GM18870 (cell line): ENCODE measurements around the gene TENT4A.

ENCODE experiments used
- ATAC-seq: cut with Tn5 transposase; IDR thresholded peaks from one replicate; pipeline ENCODE4 v1.9.1; 2021; ENCODE audit warnings: moderate library complexity; ENCODE audit not compliant: unreplicated experiment

Gene TENT4A

DNA sequence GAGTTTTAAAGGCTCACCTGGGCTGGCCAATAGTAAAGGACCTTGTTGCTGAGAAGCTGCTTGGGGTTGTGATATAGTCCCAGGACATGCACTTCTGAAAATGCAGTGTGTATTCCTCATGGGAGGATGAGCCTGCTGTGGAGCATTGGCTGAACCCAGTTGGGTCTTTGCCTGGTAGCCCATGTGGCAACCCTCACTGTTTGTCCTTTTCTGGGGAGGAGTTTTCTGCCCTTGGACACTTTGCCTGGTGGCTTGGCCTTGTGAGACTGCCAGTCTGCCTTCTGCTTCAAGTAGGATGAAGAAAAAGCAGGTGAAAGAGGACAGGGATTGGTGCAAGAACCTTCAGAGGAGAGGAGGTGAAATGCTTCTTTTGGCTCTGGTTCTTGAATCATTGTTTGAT lies 4.0 kb downstream of the TENT4A start:
- no peak for ATAC-seq

DNA sequence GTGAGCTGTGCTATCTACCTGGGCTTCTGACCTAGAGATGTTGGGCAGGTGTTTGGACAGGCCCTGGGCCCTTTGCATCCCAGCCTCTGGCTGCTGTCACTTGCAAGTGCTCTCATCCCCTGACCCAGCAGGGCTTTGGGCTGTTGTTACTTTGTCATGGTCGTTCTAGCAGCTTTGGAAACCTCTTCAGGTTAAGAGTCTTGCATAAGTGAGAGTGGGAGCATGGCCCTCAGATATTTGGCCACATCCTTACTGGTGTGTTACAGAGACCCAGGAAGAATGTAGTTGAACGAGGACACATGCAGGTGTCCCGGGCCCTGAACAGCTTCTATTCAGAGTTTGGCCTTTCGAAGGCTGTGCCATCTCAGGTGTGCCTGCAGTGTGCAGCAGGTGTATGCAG lies 4.5 kb downstream of the TENT4A start:
- no peak for ATAC-seq

DNA sequence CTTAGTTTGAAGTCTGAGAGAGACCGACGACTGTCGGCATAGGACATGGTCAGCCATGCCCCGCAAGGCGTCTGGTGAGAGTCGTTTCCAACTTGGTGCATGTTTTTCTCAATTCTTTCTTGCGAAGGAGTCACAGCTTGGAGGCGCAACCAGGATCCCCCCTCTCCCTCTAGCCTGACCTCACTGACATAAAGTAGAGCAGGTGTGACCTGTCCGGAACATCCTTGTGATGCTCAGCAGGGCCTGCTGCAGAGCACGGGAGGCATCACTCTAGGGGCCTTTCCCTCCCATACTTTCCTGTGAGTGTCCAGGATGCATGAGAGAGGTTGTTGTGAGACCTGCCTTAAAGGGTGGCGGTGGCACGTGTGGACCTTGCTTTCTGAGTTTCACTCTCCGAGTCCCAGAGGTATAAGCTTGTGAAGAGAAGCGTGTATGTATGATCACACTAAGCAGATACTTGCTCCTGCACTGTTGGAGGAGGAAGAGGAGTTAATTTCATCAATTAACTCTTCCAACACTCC lies 5.0 kb downstream of the TENT4A start:
- no peak for ATAC-seq

DNA sequence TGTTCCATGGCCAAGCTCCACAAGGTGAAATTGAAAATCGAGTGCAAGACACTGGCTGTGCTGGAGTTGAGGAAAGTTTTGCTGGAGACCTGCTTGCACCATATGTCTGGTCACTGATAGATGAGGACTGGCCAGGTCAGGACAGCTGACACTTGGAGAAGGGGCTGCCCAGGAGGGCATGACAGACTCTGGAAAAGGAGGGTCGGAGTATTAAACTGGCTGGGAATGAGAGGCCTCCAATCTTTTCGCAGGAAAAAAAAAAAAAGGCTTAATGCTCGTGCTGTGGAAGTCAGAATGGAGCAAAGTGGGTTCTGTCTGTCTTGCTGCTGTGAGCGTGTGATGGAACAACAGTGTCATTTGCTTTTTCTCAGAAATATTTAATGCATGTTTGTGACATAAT lies 5.5 kb downstream of the TENT4A start:
- no peak for ATAC-seq

DNA sequence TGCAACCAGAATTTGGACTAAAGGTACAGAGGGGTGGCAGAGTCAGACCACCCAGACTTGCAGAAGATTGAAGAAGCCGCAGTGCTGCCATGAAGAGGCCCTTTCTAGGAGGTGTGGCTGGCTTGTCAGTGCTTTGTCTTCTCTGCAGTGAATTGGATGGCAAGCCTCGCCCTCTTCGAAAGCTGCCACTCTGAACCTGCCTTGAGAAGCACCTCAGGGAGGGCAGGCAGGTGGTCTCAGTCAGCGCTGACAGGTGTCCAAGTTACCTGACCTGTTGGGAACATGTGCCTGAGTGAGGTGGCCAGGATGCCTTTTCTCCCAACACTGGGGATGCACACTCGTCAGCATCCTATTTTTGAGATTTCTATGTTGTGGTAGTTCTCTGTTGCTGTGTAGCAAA lies 6.2 kb downstream of the TENT4A start:
- no peak for ATAC-seq

DNA sequence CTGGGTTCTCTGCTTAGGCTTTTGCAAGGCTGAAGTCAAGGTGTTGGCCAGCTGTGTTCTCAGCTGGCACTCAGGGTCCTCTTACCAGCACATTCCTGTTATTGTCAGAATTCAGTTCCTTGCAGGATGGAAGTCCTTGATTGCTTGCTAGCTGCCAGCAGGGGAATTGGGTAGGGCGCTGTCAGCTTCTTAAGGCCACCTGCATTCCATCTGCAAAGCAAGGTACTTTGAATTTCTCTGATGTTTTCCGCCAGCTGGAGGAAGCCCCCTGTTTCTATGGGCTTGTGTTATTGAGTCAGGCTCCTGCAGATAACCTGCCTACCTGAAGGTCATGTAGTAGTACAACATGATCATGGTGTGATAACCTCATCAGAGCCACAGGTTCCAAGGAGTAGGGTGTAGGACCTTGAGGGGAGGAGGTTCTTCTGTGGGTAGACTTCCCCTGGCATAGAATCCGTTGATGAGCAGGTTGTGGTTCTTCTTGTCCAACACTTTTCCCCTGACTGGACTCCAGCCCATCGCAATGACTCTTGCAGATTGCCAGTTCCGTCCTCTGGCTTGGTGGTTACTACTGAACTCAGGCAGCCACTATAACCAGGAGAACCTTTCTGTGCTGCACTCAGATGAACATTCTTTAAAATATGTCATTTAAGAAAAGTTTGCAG lies 6.8 kb downstream of the TENT4A start:
- no peak for ATAC-seq

DNA sequence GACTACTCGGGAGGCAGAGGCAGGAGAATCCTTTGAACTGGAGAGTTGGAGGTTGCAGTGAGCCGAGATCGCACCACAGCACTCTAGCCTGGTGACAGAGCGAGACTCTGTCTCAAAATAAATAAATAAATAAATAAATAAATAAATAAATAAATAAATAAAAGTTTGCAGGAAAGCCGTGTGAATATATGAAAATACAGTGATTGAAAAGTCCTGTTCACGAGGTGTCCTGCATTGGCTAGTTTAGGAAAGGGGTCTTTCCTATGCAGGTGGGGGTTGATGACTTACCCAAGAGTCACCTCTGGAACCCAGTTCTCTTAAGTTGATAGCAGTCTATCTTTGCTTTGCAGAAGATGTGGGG lies 7.3 kb downstream of the TENT4A start:
- ATAC-seq: no peak

DNA sequence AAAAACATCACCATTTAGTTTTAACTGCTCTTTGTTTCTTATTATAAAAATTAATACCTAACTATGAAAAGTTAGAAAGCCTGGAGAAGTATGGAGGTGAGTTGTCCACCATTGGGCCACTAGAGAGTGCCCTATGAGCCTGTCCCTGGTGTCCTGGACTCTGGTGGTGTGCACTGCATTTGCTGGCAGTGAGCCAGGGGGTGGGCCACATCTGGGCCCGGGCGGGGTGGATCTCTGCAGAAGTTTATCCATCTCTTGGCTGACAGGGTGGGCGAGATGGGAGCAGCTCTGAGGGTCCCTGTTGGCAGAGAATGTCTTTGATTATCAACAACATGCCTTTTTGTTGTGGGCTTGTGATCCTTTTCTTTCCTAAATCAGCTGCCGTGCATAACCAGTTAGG lies 8.2 kb downstream of the TENT4A start:
- no peak for ATAC-seq

DNA sequence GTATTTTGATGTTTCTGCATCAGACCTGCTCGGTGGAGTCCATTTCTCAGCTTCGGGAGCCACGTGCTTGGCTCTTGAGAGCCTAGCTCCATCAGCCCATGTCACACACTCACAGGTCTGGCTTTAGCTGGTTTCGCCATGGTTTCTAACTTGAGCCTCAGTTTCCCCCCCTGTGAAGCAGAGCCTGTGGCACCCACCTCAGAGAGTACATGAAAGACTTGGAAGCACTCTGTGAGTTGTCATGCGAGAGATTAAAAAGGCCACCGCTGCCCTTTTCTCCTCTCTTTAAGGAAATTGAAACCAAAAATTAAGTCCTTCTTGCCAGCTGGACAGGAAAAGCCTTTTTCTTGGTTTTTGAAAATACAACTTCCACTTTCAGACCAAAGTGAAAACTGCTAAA lies 8.8 kb downstream of the TENT4A start:
- no peak for ATAC-seq

DNA sequence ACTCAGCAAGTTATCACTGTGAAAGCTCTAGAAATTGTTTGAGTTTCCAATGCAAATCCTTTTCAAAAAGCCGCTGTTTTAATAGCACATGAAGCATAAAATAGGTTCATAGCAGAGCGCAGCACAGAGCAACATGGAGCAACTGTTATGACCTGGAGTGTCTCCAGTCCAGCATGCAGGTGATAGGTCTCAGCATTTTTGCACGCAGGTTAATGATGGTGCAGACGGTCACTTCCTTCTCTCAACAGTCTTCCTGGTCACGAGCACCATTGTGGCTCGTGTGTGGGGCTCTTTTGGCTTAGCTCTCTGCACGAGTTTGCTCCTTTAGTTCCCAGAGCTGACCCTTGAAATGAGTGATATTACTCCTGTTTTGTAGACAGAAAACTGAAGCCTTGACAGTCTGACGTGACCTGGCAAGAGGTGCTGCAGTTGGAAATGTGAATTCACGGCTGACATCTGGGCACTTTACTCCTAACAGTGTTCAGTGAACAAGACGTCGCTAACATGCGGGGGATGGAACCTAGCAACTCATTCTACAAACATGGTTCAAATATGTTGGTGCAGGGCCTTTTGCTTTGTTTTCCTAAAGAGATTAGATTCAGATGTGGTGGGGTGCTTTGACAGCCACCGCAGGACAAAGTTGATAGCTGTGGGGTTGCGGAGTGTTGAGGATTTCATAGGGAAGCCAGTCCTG lies 10.0 kb downstream of the TENT4A start:
- ATAC-seq: no peak

DNA sequence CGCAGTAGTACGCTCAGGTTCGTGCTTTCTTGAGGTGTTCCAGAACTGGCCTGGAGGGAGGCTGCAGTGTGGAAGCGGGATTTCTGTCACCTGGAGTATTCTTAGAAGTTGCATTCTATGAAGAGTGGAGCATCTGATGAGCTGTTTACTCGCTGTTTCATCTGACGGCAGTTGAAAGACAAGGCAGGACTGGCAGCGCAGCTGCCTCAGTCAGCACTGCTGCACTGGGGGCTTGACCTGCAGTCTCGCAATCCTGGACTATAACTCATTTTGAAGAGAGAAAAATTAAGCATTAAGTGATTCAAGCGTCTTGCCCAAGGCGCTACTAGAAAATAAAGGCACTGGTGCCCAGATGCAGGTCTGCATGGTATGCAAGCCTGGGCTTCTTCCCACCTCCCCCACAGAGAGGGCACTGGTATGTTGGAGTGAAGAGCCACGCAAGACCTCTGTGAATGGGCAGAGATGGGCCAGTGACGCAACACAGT lies 10.6 kb downstream of the TENT4A start:
- ATAC-seq: no peak

DNA sequence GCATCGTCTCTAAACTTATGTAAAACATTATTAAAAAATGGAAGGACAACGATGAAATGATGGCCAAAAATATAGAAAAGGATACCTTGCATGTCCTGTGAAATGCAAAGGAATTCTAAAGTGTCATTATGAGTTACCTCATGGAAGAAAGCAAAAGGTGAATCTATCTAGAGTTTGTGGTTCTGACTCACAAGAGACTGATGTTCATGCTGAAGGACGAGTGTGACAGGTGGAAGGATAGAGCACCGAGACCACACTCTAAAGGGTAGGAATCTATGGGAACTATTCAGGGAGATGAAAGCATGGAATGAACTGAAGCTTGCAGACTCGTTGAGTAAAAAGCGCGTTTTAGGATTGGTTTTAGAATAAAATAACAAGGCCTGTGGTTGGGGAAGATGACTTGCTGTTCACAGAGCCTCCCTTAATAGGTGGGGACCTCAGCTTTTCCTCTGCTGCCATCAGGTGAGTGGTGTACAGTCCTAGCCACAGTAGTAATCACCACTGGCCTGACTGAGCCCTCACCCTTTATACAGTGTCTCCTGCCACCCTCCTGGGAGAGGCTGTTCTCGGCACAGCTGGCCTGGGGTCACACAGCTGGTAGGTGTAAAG lies 11.2 kb downstream of the TENT4A start:
- ATAC-seq: no peak

DNA sequence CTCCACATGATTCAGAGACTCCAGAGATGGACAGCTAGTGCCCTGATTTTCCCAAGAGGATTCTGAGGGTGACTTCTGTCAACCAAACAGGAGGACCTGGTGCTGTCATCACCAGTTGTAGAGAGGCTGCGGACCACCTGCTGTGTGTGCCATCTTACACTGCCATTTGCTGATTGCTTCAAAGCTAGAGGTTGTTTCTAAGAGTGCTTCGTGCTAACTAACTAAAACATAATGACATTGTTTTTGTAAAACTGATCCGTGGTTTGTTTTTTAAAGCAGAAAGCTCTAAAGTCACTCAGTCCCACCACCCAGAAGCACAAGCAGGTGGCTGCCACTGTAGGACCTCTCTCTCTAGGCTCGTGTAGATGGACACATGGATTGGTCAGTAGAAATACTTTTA lies 12.2 kb downstream of the TENT4A start:
- no peak for ATAC-seq

DNA sequence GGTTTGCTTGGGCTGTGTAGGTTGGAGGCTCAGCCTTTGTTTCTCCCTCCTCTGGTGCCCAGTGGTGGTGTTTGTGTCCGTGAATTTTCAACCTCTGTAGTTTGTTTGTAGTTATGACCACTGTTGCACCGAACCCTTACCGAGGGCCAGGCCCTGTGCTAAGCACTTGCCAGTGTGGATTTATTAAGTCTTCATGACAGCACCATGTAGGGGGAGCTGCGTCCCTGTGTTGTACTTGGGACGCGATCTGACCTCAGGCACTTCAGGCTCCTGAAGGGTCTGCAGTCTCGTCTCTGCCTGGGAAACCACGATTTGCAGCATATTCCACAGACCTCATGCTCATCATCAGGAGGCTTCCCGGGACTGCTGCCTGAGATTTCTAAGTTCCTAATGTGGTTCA lies 12.8 kb downstream of the TENT4A start:
- ATAC-seq: no peak

DNA sequence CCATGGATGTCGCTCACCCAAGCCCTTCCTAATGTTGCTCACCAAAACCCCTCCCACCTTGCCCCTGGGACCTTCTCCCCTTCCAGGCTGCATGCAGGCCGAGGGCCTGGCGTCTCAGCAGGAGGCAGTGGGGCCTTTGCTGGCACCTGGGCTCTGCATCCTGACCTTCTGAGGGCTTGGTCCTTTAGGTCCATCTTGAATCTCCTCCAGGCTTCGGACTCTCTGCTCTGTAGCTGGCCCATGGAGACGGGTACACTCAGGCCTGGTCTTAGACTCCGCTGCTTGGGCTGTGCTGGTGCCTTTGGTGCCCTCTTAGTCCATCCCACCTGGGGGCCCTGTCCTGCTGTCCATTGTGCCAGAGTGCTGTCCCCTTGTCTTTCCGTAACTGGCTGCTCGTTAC lies 14.0 kb downstream of the TENT4A start:
- ATAC-seq: no peak

DNA sequence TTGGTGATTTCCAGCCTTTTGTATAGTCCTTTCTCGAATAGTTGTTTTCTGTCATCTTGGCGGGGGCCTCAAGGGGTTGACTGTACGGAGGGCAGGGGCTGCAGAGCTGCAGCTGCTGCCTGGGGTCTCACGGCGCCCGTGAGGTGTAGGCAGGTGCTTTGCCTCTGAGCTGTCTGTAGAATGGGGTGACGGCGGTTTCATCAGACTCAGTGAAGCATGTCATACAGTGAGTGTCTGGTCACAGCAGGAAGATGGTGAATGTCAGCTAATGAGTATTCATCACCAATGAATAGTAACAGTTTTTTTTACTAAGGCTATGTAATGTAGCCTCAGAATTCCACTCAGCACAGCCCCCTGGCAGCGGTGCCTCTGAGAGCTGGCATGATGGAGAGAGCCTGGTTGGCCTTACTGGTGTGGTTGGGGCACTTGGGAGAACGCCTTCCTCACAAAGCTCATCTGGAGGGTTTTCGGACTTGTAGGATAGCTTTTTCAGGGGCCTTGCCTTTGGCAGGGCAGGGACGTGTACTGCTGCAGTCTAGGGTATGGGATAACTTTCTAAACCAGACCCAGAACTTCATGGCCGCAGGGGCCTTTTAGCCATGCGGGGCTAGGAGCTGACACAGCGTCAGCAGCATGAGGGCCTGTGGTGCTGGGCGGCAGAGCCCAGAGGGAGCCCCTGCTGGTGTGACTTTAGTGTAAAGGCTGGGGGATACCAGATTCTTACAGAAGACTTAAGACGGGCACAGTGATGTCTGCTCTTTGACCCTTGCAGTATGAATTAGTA lies 15.0 kb downstream of the TENT4A start:
- peak; percentile 87 for ATAC-seq

DNA sequence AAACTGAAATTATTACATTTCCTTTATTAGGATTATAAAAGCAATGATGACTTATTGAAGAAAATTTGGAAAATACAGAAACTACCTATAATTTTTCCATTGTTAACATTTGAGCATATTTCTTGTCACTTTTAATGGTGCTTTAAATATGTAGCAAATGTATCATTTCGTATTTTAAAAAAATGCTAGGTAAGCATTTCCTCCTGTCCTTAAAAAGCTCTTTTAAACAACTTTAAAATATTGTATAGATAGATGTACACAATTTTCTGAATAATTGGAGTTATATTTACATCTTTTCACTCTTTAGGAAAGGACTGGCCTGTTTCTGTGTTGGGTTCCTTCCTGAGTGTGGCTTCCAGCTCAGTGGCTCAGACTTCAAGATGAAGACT lies 15.6 kb downstream of the TENT4A start:
- ATAC-seq: no peak

DNA sequence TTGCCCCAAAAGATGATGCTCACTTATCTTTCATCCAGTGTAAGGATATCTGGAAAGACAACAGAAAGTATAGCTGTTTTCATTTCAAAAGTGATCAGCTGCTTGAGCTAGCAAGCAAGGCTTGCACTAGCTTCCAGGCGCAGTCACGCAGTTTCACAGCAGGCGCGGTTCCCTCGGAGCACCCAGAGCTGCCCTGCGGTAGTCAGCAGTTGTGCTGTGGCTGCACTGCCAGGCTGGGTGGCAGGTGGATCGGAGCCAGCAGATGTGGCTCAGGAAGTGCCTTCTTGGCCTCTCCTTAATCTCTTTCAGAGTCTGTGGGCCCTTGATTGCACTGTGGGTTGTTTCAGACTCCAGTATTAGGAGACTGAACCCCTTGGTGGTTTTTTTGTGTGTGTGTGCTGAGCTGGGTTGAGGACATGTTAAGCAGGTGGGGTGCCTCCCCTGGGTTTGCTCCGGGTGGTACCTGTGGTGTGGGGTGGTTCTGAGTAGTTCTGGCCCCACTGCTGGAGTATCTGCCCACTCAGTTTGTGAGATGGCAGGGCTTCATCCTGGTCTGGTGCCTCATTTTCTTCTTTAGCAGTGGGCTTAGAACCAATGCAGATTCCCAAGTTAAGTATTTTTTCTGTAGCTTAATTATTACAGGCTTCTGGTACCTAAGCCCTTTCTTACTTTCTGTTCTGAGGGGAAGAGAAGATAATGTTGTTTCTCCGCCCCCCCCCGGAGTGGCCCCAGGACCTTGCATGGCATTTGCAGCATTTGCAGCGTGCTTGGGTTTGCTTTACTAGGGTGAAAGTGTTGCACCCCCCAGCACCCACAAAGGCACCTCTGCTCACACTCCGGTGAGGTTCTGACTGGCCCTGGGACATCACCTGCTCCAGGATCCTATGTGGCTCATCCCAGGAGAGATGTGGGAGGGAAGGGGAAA lies 16.4 kb downstream of the TENT4A start:
- ATAC-seq: peak; percentile 28

DNA sequence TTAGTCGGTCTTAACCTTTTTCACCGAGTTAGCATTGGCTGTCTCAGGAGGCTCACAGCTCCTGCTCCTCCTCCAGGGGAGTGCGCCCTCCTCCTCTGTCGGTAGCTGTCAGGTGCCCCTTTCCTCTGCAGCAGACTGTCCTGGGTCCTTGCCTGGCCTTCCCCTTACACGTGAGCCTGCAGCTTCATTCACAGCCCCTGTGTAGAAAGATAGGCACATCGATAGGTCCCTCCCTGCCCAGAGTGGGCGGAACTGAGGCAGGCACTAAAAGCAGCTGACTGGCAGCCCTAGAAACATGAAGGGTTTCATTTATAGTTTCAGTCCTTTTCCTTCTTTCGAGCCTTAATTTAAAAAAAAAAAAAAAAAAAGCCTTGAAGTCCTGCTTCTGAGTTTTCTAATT lies 17.2 kb downstream of the TENT4A start:
- peak; percentile 30 for ATAC-seq

DNA sequence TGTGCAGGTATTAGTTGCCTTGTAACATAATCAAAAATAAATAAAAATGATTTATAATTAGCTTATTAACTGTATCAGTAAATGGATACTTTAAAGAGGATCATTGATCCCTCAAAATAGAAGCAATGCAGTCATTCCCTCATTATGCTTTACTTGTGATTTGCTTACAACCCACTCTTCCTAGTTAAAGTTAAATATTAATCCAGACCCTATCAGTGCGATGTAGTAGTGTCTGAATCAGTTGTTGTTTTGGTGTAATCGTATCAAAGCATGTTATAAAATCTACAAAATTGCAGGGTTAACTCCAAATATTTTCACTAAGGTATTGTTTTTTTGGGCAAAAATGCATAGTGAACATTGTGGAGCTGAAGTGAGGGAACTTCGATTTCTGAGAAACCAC lies 17.6 kb downstream of the TENT4A start:
- no peak for ATAC-seq
